Spleen (tissue), 11 donors: Measurements from ENCODE around the gene PARVA. TPM values are rescaled to one million over a fixed set of nuclear protein-coding genes. Genes with fewer than 3 reads are reported as not detected.

Source experiments
- DNase-seq: peaks from one replicate; pipeline ENCODE4 v3.0.0-alpha.2; 2020
- H3K27ac ChIP-seq, 8 donors: fragments of 200-600 bp; sonication (generic) in 7 of 8; 1 replicate in 4 of 8; 2 replicates in 4 of 8; pipeline versions ENCODE4 v1.5.0 to v1.8.0; 2016 to 2021; ENCODE audit warnings: inconsistent platforms in 4 of 8, mild to moderate bottlenecking in 4 of 8, moderate library complexity in 1 of 8
- H3K27me3 ChIP-seq, 7 donors: fragments of 200-600 bp; sonication (generic) in 6 of 7; replicated peaks in 1 of 7; 1 replicate in 4 of 7; 2 replicates in 3 of 7; pipeline versions ENCODE4 v1.5.0 to v1.8.0; 2016 to 2021; ENCODE audit warnings: inconsistent platforms in 3 of 7, mild to moderate bottlenecking in 1 of 7
- H3K36me3 ChIP-seq, 6 donors: fragments of 200-600 bp; sonication (generic) in 5 of 6; 1 replicate in 4 of 6; 2 replicates in 2 of 6; pipeline versions ENCODE4 v1.5.0 to v1.8.0; 2016 to 2021; ENCODE audit warnings: inconsistent platforms in 2 of 6
- H3K4me1 ChIP-seq, 6 donors: fragments of 200-600 bp; sonication (generic) in 5 of 6; 1 replicate in 3 of 6; 2 replicates in 3 of 6; pipeline versions ENCODE4 v1.5.0 to v1.8.0; 2016 to 2021; ENCODE audit warnings: inconsistent platforms in 3 of 6
- H3K4me3 ChIP-seq, 8 donors: fragments of 200-600 bp; sonication (generic) in 7 of 8; 1 replicate in 4 of 8; 2 replicates in 4 of 8; pipeline versions ENCODE4 v1.5.0 to v1.8.0; 2016 to 2021; ENCODE audit warnings: inconsistent platforms in 4 of 8, mild to moderate bottlenecking in 4 of 8, moderate library complexity in 2 of 8
- H3K9me3 ChIP-seq, 8 donors: fragments of 200-600 bp; sonication (generic) in 7 of 8; 1 replicate in 4 of 8; 2 replicates in 4 of 8; pipeline versions ENCODE4 v1.5.0 to v1.8.0; 2016 to 2021; ENCODE audit warnings: inconsistent platforms in 4 of 8
- CTCF ChIP-seq, 11 experiments: fragments of 200-600 bp in 7 of 11; fragments of 450-650 bp in 4 of 11; sonication (generic) in 4 of 11; IDR thresholded peaks in 8 of 11; conservative IDR thresholded peaks in 3 of 11; 1 replicate in 7 of 11; 2 replicates in 4 of 11; pipeline versions ENCODE4 v1.4.0 to v1.8.0; 2016 to 2021; ENCODE audit warnings: antibody characterized with exemption in 11 of 11, inconsistent platforms in 4 of 11, mild to moderate bottlenecking in 1 of 11
- POLR2A ChIP-seq, 3 donors: fragments of 450-650 bp; IDR thresholded peaks; one replicate each; pipeline ENCODE4 v1.5.1; 2017; ENCODE audit warnings: antibody characterized with exemption in 3 of 3, mild to moderate bottlenecking in 1 of 3
- POLR2AphosphoS5 ChIP-seq, 3 donors: sonication (generic); formaldehyde crosslinking; IDR thresholded peaks; one replicate each; pipeline ENCODE4 v1.5.1; 2017; ENCODE audit warnings: antibody characterized with exemption in 3 of 3
- WGBS, 5 donors: extraction: QIAGEN DNeasy Blood & Tissue Kit in 3 of 5; methylation state at CpG; one replicate each; pipeline versions ENCODE4 v1.1.5 to v1.1.7; 2013 to 2018; 5-methylcytosine and 5-hydroxymethylcytosine counted together
- intact Hi-C: fragments of 100-400 bp; cut with DNase I; formaldehyde crosslinking; loops from one replicate; pipeline ENCODE4 v1.15.0; 2023; ENCODE audit warnings: low total_unique reads
- polyA plus RNA-seq, 3 donors: library from polyadenylated mRNA; stranded (reverse); fragments of 200-250 nt; gene quantifications; one replicate each; pipeline ENCODE4 v1.2.1, GENCODE V29; 2013
- total RNA-seq, 7 donors: library from RNA; depleted of rRNA in 3 of 7; stranded (reverse); fragments of >200 nt in 3 of 7; fragmentation: NEBNext Ultra II Directional in 4 of 7; extraction: Animal tissue kit (Norgen Biotek cat#: 25700) in 4 of 7; gene quantifications; one replicate each; pipeline versions ENCODE4 v1.1.0 to v1.2.1, GENCODE V29; 2016 to 2021
- donor health status: healthy with polysubstance abuse.
- donor health status: DM: no; HTN: no; CAD: no; lungs with moderate emphysema.
- donor health status: DM: no; HTN: no; CAD: no.
- donor health status: Bipolar disorder and iron deficiency.
- donor health status: healthy.
- donor health status: DM: no; HTN: no; CAD: no.
- donor health status: DM: yes; HTN: yes; CAD: no.

Gene PARVA
- total and polyA plus RNA-seq, 10 donors = 3.8 to 56.6 (median 23.3) TPM

- 75 to 89% (median 77%) methylated on average over 2 of the region's 2 CpGs for whole genome bisulfite sequencing, 5 donors
Measured at GRCh38 chr11:12528487-12528886, 151.1 kb downstream of the PARVA start.

GRCh38 chr11:12529041-12529440 lies 151.7 kb downstream of the PARVA start:
- Histone ChIP-seq H3K4me3 (no peak overlapping the region), H3K36me3 (peaks cover 0 to 22% (median 0%) of the 10 kb centered on the region in 6 donors), H3K4me1 (no peaks in the 10 kb centered on the region), H3K27ac (no peak overlapping the region), H3K27me3 (no peaks in the 10 kb centered on the region), H3K9me3 (no peaks in the 10 kb centered on the region)
- DNase-seq = no peak
- TF ChIP-seq CTCF (IDR thresholded peaks at IDR 0.05 in 8 of 11, conservative IDR thresholded peaks at IDR 0.05 in 3 of 11) = no peak
- TF ChIP-seq POLR2A (IDR thresholded peaks at IDR 0.05) = no peak
- TF ChIP-seq POLR2AphosphoS5 (IDR thresholded peaks at IDR 0.05) = no peak
- WGBS, 5 donors = 55 to 77% (median 76%) methylated on average over 5 of the region's 5 CpGs
- intact Hi-C loops = no loop called here

More at GRCh38 chr11:12528487-12528886, 151.1 kb downstream of the PARVA start:
- H3K4me3 ChIP-seq = no peak overlapping the region
- H3K36me3 ChIP-seq = peaks cover 0 to 22% (median 0%) of the 10 kb centered on the region in 6 donors
- H3K4me1 ChIP-seq = no peaks in the 10 kb centered on the region
- no peak overlapping the region for H3K27ac ChIP-seq
- no peak for DNase-seq
- TF ChIP-seq CTCF (IDR thresholded peaks at IDR 0.05 in 8 of 11, conservative IDR thresholded peaks at IDR 0.05 in 3 of 11) (no peak), POLR2AphosphoS5 (IDR thresholded peaks at IDR 0.05) (no peak), POLR2A (IDR thresholded peaks at IDR 0.05) (no peak)
- no peaks in the 10 kb centered on the region for H3K9me3 ChIP-seq
- intact Hi-C loops = no loop called here
- H3K27me3 ChIP-seq = no peaks in the 10 kb centered on the region

- intact Hi-C loops = no loop called here
- Histone ChIP-seq H3K36me3 (peaks cover 0 to 22% (median 0%) of the 10 kb centered on the region in 6 donors), H3K4me3 (no peak overlapping the region), H3K27me3 (no peaks in the 10 kb centered on the region), H3K4me1 (no peaks in the 10 kb centered on the region), H3K27ac (no peak overlapping the region), H3K9me3 (no peaks in the 10 kb centered on the region)
- no peak for TF ChIP-seq POLR2AphosphoS5 (IDR thresholded peaks at IDR 0.05)
- no peak for TF ChIP-seq POLR2A (IDR thresholded peaks at IDR 0.05)
- no peak for TF ChIP-seq CTCF (IDR thresholded peaks at IDR 0.05 in 8 of 11, conservative IDR thresholded peaks at IDR 0.05 in 3 of 11)
- DNase-seq = no peak
Measured at GRCh38 chr11:12529793-12530192, 152.4 kb downstream of the PARVA start.

GRCh38 chr11:12531020-12531419 lies 153.6 kb downstream of the PARVA start:
- Histone ChIP-seq H3K9me3 (no peaks in the 10 kb centered on the region), H3K27me3 (no peaks in the 10 kb centered on the region), H3K27ac (no peak overlapping the region), H3K4me3 (no peak overlapping the region), H3K36me3 (peaks cover 0 to 22% (median 0%) of the 10 kb centered on the region in 6 donors), H3K4me1 (no peaks in the 10 kb centered on the region)
- TF ChIP-seq POLR2A (IDR thresholded peaks at IDR 0.05) (no peak), CTCF (IDR thresholded peaks at IDR 0.05 in 8 of 11, conservative IDR thresholded peaks at IDR 0.05 in 3 of 11) (no peak), POLR2AphosphoS5 (IDR thresholded peaks at IDR 0.05) (no peak)
- intact Hi-C loops = no loop called here
- WGBS, 5 donors = 77 to 89% (median 80%) methylated on average over 5 of the region's 5 CpGs
- no peak for DNase-seq
